Measurements from ENCODE around the gene WSCD2.

WSCD2 gene

DNA sequence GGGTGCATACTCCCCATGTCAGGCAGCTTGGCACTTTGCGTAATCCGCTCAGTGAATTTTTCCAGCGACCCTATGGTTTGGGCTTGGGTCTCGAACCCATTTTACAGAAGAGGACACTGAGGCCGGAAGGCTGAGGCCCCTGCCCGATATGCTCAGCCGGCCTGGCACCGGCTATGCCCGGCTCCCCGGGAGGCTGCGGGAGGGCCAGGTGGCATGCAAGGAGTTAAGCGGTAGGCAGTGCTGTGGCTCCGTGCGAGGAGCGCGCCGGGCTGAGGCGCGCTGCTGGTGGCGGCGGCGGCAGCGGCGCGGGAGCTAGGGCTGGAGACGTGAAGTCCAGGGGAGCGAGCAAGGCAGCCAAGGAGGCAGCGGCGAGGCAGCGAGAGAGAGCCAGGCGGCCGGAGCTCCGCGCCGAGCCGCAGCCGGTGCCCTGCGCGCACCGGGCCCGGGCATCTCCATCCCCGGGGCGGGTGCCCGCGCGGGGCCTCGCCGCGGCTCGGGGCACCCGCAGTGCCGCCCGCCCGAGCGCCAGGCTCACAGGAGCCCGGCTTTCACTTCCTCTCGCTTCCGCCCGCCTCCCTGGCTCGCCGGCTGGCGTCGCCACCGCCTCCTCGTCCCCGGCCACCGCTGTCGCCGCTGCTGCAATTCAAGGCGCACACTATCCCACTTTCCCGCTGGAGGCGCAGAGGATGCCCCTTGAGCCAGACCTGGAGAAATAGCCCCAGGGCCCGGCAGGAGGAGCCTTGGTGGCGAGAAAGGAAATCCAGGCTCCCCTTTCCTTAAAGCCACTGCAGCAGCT is at the start of gene WSCD2:
TSS of gene WSCD2 (plus strand) at position 272 of the 796 bp plus-strand sequence. CDS start 66,545 bp downstream, outside the sequence.
- DNase-seq, result no peak

DNA sequence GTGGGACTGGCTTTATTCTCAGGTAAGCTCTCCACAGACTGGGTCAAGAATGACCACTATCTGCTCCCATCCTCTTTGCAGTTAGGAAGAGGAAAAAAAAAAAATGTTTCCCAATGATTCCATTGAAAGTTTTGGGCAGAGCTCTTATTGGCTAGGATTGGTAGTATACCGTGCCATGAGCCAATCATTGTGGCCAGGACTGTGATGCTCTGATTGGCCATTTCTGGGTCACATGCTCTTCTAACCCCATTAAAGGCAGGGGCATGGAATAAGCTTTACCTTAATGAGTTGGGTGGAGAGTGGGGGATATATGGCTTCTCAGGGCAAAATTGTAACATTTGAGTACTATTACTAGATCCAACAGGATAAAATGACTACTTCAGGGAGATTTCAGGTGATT is 49.4 kb upstream of the WSCD2 start:
- DNase-seq, result no peak

DNA sequence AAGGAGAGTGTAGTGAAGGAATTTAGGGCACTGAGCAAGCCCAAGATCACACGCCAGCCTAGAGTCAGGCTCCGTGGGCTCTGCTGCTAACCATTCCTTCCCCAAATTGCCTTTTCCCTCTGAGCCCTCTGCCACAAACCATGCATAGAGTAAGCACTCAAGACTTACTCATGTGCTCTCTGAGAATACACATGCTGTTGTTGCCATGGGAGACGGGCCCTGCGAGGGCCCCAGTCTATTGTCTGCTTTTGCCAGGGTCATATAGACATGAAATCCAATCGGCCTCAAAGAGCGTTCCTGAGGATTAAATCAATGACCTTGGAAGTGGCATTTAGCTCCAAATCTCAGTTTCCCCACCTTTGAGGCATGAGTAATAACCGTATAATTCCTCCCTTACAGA is 48.7 kb upstream of the WSCD2 start:
- no peak for DNase-seq

DNA sequence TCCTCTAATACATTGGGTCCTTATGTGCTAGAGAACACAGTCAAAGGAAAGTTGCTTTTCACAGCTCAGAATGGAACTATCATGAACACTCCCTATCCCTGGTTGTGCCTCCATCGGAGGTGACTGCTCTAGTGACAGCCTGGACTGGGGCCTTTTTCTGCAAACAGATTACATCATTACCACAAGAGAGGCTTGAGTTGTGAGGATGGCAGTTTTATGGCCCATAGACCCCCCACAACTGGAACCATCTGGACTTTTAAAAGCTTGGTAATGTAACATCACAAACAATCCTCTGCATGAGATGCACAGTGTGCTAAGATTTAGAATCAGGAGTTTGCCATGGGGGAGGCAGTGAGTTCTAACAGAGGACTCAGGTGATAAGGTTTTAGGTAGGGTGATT is 46.6 kb upstream of the WSCD2 start:
- DNase-seq, result no peak

DNA sequence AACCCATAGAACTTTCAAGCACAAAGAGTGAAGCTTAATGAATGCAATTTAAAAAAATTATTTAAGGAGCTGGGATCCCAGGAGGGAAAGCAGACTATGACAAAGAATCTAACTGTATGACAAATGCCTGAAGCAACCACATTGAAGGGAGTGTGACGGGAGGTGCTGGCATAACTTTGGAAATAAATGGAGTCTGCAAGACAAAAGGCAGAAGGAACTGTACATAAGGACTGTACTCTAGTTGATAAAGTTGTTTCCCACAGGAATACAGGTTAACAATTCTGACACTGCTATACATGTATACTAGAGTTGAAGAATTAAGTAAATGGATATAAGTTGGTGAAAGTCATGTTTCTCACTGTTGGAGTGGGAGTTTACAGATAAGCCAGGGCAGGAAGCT is 41.2 kb upstream of the WSCD2 start:
- no peak for DNase-seq

DNA sequence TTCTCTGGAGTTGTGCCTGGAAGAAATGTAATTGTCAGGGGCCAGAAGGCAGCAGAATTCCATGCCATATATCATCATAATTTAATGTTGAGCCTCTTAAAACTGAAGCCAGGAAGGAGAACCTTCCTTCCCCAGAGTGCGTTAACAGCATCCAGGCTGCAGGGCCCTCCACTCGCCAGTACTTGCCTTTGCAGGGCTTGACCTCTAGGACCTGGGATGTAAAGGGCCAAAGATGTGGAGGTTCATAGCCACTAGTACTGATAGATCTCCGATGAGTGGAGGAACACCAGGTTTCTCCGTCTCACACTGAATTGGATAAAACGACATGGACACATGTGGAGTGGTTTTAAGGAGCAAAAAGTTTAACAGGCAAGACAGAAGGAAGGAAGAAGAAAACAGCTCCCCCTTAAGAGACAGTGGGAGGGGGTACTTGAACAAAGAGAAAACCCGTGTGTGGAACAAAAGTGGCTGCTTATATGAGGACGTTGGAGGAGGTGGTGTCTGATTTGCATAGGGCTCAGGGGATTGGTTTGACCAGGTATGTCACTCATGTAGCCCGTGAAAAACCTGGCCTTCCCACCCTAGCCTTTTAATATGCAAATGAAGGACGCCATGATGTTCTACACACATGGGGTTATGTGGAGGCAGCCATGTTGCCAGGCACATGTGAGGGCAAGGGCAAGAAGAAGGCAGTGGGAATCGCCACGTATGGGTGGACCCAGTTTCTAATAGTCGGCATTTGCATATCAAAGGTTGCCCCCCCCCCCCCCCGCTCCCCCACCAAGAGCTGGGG is 38.8 kb upstream of the WSCD2 start:
- DNase-seq, result no peak

DNA sequence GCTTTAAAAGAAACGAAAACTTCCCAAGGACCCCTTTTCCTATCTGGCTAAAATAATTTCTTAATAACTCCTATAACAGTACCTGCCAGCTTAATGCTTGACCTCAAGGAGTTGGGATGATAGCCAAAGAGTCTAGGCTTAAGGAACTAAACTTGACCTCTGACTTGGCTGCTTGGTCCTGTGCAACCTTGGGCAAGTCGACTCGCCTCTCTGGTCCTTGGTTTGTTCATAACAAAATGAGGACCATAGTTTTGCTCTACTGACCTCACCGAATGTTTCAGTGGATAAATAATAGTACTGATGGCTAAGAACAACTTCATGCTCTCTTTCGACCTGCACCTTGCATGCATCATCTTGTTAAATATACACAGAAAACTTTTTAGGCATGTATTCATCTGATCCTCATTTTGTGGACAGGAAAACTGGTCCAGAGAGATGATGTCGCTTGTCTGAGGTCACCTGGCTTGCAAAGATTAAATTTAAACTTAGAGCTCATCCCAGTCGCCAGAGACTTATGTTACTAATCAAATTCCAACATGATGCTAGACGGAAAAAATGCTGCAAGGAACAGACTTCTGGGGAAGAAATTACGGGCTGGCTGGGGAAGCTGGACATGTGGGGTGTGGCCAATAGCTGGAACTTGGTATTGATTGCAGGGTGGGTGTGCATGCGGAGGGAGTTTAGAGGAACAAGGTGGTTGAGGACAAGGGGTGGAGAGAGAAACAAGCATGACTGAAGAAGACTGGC is 38.0 kb upstream of the WSCD2 start:
- no peak for DNase-seq

DNA sequence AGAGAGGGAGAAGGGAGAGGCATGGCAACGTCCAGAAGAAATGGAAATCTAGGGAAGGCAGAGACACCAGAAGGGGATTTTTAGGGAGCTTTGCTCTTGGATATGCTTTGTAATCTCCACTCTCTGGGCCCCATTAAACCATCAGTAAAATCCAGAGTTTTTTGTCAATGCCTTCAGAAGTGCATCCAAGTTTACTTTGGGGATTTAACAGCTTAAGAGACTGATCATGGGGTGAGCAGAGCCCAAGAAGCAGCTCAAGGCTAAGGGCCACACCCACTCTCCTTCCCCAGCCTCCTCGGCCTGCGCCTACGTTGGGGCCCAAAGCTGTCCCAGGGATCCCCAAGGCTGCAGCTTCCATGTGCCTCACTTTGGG is 37.4 kb upstream of the WSCD2 start:
- no peak for DNase-seq

DNA sequence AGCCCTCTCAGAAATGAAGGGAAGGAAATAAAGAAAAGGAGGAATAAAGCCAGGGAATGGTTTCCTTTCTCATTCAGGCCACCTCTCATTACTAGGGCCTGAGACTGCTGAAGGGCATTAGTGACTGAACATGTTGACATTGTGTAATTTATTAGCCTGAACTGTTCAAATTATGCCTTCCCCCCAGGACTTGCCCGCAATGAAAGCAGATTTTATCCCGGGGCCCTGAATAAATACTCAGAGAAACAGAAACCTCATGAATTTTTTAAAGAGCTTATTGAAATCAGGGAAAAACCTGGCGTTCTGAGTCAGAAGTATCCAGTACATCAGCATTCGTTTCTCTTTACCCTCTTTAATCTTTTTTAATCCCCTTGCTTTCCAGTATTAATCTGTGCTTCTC is 35.9 kb upstream of the WSCD2 start:
- no peak for DNase-seq

DNA sequence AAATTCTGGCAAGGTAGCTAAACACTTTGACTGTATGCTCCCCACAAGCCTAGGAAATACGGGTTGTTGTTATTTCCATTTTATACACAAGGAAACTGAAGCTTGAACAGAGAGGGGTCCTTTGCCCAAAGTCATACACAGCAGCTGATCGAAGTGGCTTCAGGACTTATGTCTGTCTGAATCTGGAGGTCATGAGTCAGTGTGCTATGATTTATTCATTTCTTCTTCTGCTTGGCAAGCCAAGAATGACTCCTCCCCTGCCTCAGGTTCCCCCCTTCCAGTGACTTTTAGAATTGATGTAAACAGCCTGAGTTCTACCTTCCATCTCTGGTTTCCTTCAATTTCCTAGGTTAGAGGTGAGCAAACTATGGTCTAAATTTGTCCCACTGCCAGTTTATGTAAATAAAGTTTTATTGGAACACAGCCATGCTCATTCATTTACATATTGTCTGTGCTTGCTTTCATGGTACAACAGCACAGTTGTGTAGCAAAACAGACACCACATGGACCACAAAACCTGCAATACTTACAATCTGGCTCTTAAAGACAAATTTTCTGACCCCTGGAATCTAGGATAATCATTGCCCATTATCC is 34.9 kb upstream of the WSCD2 start:
- DNase-seq, result no peak

DNA sequence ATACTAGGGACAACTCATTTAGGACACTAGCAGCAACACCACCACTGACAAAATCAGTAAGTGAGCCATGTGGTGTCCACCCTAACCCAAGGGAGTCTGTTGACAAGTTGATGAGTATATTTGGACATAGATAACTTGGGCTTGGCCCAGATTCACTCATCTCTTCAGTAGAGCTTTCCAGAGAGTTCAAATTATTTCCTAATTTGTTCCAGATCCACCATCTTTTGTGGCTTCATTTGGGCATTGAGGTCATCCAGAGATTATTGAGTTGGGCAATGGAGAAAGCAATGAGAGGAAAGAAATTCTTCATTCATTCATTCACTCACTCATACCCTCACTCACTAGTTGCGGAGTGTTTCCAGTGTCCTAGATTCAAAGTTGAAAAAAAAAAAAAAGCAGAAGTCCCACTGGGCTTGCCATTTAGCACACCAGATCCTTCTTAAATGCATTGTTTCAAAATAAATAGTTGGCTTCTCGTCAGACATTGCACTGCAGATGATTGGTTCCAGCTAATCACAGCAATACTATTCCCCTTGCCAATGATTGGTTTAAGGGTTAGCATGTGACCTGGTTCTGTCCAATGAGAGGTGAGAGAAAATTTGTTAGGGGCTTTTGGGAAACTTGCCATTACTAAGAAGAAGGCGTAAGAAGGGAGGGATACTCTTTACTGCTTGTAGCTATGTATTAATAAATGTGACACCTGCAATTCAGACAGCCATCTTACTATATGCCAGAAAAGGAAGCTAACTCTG is 31.8 kb upstream of the WSCD2 start:
- no peak for DNase-seq

DNA sequence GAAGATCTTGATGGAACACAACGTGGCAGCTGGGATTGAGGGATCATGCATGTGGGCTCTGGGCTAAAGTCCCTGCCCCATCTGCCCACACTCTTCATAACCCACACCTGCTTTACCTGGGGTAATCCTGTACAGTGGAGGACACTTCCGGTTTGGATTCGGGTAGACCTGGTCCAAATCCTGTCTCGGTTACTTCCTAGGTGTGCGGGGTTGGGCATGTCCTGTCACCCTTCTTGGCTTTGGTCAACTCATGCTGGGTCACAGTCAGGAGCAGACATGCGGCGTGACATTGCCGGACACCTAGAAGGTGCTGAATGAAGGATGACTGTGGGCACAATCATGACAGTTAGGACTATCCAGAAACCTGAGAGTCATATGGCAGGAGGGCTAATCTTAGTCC is 30.7 kb upstream of the WSCD2 start:
- DNase-seq, result no peak

DNA sequence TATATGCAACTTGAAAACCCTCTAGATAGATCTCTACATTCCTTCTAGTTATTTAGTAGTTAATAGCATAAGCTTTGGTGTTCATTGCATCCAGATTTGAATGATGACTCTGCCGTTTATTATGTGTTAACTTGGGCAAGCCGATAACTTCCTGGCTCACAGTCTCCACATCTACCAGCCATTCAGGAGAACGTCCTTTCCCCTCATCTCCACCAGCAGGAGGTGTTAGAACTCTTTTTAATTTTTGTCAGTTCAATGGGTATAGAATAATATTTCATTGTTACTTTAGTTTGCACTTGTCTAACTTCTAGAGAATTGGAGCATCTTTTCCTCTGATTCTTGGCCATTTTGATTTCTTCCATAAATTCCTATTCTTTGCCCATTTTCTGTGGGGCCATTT is 30.0 kb upstream of the WSCD2 start:
- DNase-seq, result peak in 1 of 2 experiments; percentile 1

DNA sequence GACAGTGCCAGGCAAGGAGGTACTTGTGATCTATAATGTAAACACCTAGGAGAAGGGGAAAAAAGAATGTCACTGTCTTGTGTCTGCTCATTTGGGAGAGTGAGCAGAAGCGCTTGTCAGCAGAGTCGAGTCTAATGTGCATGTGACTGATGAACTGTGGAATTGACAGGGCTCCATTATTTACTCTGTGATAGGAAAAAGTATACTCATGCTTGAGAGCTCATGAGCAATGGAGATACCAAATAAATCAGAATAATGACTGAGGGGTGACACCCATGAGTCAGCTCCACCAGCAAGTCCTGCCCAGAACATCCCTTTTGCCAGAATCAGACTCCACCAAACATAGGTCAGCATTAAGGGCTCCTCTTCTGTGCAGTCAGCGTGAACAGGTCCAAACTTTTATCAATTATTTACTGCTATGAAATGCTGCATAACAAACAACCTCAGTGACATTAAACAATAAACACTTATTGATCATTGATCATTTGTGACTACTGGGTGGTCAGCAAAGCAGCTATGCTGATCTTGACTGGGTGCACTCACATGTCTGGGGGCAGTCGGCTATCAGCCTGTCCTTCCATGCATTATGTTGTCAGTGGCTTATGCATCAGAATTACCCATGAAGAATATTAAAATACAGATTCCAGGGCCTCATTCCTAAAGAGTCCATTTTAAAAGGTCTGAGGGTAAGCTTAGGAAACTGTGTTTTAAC is 29.2 kb upstream of the WSCD2 start:
- DNase-seq, result no peak

DNA sequence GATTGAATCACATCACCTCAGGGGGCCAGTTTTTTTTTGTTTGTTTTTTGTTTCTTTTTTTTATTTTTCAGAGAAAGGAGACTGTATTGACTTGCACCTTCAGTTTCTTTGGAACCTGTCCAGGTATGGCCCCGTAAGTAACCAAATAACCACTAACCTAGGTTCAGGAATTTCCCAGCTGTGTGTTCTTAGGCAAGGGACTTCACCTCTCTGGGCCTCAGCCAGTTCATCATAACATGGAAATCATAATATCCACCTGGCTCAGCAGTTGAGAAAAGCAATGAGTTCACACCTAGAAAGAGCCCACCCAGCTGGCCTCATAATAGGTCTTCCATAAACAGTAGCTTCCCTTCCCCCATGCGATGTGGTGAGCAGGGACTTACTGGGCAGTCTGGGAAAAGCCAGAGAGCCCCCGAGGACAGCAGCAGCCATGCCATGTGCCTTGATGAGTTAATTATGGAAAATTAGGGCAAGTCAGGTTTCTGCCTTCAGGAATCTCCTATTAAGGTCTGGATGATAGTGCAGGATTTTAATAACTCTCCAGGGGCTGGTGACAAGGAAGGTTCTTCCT is 27.4 kb upstream of the WSCD2 start:
- no peak for DNase-seq

DNA sequence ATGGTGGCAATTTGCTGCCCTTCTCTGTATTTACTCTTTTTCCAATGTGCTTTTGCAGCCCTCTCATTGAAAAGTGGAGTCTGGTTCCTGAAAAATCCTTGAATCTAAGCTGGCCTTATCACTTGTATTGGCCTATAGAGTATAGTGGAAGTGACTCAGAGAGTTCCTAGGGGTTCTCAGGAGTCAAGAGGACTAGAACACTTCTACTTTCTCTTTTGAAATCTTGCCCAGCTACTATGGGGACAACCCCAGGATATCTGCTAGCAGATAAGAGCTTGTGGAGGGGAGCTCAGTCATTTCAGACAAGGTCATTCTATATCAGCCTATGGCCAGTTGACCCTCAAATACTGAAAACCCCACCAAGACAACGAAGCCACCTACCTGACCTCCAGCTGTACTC is 26.7 kb upstream of the WSCD2 start:
- no peak for DNase-seq

DNA sequence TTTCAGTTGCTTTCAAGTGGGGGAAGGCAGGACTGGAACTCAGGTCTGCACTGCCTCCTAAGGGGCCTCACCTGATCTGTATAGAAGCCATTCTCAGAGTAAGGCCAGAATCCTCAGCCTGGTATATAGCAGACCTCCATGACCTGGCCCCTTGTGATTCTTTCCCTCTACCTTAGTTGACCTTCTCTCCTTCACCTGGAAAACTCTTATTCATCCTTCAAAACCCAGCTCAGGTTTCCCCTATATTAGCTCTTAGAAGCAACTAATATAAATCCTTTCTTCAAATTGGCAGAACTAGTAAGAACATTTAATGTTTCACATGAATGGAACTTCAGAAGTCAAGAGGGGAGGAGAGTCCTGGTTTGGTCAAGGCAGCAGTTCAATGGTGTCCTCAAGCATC is 26.0 kb upstream of the WSCD2 start:
- no peak for DNase-seq

DNA sequence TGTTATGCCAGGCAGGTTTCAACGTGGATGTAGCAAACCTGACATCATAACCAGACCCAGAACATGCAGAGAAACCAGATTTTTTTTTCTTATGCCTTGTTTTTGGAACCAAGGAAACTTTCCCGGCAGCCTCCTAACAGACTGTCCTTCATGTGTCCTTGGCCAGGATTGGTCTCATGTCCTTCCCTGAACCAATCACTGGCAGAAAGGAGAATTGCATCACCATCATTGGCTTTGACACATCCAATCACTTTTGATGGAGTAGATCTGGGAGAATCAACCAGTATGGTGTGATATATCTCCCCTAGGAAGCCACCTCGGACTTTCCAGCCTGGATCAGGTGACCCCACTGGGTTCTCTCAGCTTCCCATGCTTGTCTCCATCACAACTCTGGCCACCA is 25.6 kb upstream of the WSCD2 start:
- no peak for DNase-seq

DNA sequence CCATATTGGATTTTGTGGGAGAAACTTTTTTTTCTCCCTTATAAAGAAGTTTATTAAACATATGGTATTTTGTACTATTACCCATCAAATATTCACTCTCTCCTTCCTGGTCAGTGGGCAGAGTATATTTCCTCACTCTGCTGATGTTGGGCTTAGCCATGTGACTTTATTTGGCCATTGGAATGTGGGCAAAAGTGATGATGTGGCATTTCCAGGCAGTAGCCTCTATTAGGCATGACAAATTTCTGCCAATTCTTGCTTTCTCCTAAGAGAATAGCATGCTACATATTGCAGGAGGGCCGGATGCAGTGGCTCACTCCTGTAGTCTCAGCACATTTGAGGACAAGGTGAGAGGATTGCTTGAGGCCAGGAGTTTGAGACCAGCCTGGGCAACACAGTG is 24.4 kb upstream of the WSCD2 start:
- no peak for DNase-seq

DNA sequence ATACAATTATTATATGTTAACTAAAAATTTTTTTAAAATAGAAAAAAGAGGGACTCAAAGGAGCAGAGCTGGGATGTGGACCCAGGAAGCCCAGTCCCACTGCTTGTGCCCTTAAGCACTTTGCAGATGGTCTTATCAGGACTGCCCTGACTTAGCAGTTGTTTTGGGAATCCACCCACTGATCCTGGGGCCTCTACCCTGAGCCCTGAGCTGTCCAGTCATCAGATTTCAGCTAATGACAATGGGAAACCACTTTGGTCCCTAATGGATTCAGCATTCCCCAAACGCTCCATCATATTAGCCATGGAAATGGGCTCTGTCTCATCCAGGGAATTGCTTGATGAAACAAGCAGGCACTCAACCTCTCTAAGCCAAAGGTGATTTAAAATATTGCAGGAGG is 22.5 kb upstream of the WSCD2 start:
- no peak for DNase-seq

DNA sequence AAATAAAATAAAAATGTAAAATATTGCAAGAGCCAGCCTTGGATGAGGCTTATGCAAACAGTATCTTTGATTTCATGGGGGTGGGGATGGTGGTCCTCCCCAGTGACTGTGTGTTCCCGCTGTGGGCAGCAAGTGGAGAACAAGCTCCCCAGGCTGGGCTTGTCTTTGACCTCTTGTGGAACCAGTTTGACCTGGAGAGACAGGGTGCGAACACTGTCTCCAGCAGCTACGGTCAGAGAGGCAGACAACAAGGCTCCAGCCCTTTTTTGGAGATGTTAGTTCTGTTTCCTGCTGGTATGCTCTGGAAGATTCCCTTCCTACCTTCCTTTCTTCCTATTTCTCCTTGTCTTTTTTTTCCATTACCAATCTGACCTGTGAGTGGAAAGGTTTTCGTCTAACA is 21.8 kb upstream of the WSCD2 start:
- DNase-seq, result no peak

DNA sequence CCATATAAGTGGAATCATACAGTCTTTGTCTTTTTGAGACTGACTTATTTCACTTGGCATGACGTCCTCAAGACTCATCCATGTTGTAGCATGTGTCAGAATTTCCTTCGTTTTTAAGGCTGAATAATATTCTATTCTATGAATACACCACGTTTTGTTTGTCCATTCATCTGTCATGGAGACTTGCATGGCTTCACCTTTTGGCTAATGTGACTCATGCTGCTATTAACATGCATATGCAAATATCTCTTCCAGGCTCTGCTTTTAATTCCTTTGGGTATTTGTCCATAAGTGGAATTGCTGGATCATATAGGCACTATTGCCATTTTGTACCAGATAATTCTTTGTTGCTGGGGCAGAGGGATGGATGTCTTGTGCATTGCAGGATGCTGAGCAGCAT is 19.6 kb upstream of the WSCD2 start:
- DNase-seq, result no peak

All from AML-193 (cell line).